A673 (cell line): Measurements from ENCODE around the gene MDM4. TPM values are rescaled to one million over a fixed set of nuclear protein-coding genes. Genes with fewer than 3 reads are reported as not detected.
"Not testable (repeated sequence)": the region's sequence is repeated elsewhere in the genome, so short reads cannot be mapped to it uniquely, and the experiment has no call there.

Experiments used
- BruUV-seq: library from RNA; stranded (reverse); fragments of 400-500 nt; replicated peaks from 2 replicates; lab custom pipeline; 2021; lab: Mats Ljungman, UMichigan
- CTCF ChIA-PET: fragments of 300-600 bp; sonication (Branson Sonifier 250); formaldehyde crosslinking; loops from one replicate; lab custom pipeline; 2022; ENCODE audit warnings: antibody characterized with exemption; lab: Charles Lee
- POLR2A ChIA-PET: fragments of 300-600 bp; sonication (Branson Sonifier 250); formaldehyde crosslinking; loops from one replicate; lab custom pipeline; 2022; ENCODE audit warnings: antibody characterized with exemption; ENCODE audit not compliant: low non-redundant PET; lab: Charles Lee
- DNase-seq: peaks from one replicate; pipeline ENCODE4 v3.0.0-alpha.2; 2015; ENCODE audit warnings: low spot score
- H3K27ac ChIP-seq: fragments of 200-600 bp; sonication (generic); 2 replicates; pipeline ENCODE4 v1.5.1; 2016; ENCODE audit warnings: mixed run types, low read depth, mild to moderate bottlenecking, mixed read lengths, antibody characterized with exemption, low read length; ENCODE audit not compliant: poor library complexity, severe bottlenecking
- H3K27me3 ChIP-seq: fragments of 200-600 bp; sonication (generic); replicated peaks from 2 replicates; pipeline ENCODE4 v1.6.1; 2017; ENCODE audit warnings: mixed run types, low read depth, mild to moderate bottlenecking, mixed read lengths, antibody characterized with exemption, low read length; ENCODE audit not compliant: insufficient read depth, poor library complexity
- H3K36me3 ChIP-seq: fragments of 200-600 bp; sonication (generic); 2 replicates; pipeline ENCODE4 v1.6.1; 2016; ENCODE audit warnings: mixed run types, mild to moderate bottlenecking, mixed read lengths, antibody characterized with exemption, low read length; ENCODE audit not compliant: insufficient read depth, poor library complexity, severe bottlenecking
- H3K4me1 ChIP-seq: fragments of 200-600 bp; sonication (generic); 2 replicates; pipeline ENCODE4 v1.6.1; 2017; ENCODE audit warnings: mixed run types, mild to moderate bottlenecking, mixed read lengths, antibody characterized with exemption, low read length; ENCODE audit not compliant: insufficient read depth, poor library complexity, severe bottlenecking
- H3K4me3 ChIP-seq: fragments of 200-600 bp; sonication (generic); 2 replicates; pipeline ENCODE4 v1.5.1; 2016; ENCODE audit warnings: low read depth, mixed run types, mild to moderate bottlenecking, mixed read lengths, low read length; ENCODE audit not compliant: poor library complexity, severe bottlenecking
- H3K9me3 ChIP-seq: fragments of 200-600 bp; sonication (generic); 2 replicates; pipeline ENCODE4 v1.6.1; 2016; ENCODE audit warnings: mixed run types, low read depth, mild to moderate bottlenecking, mixed read lengths, antibody characterized with exemption, low read length; ENCODE audit not compliant: poor library complexity, severe bottlenecking
- EZH2 ChIP-seq: fragments of 200-600 bp; sonication (generic); IDR thresholded peaks from 2 replicates; pipeline ENCODE4 v1.6.1; 2017; ENCODE audit warnings: borderline replicate concordance, low read depth, mild to moderate bottlenecking, mixed read lengths, antibody characterized with exemption, low read length; ENCODE audit not compliant: poor library complexity, severe bottlenecking
- intact Hi-C: fragments of 100-400 bp; cut with micrococcal nuclease; formaldehyde crosslinking; loops from one replicate; pipeline ENCODE4 v1.10.0; 2022; ENCODE audit not compliant: unreplicated experiment
- total RNA-seq: library from RNA; stranded (reverse); gene quantifications from 2 replicates; pipeline ENCODE4 v1.2.3, GENCODE V29; 2021
- TF ChIP-seq, protein P1 (sequence below): fragments of 300-800, 200-600 bp; sonication (generic); conservative IDR thresholded peaks from 2 replicates; pipeline ENCODE4 v1.5.1; 2017; ENCODE audit warnings: low read depth, mild to moderate bottlenecking, antibody characterized with exemption, low read length, moderate library complexity, mixed read lengths

The MDM4 gene
- total RNA-seq, 1 experiment from 2014 or later, result 71.3 TPM

GRCh38 chr1:204513117-204513716 lies 3.0 kb upstream of the MDM4 start:
- DNase-seq, result peak; percentile 95
- Histone ChIP-seq H3K27me3 (peaks cover 4% of the 10 kb centered on the region), H3K27ac (peak overlapping the region; percentile 37), H3K9me3 (no peaks in the 10 kb centered on the region), H3K4me1 (peaks cover 6% of the 10 kb centered on the region), H3K36me3 (peaks cover 7% of the 10 kb centered on the region), H3K4me3 (no peak overlapping the region)
- intact Hi-C loops, result no loop called here
- TF ChIP-seq EZH2, result no peak
- TF ChIP-seq, protein P1, sequence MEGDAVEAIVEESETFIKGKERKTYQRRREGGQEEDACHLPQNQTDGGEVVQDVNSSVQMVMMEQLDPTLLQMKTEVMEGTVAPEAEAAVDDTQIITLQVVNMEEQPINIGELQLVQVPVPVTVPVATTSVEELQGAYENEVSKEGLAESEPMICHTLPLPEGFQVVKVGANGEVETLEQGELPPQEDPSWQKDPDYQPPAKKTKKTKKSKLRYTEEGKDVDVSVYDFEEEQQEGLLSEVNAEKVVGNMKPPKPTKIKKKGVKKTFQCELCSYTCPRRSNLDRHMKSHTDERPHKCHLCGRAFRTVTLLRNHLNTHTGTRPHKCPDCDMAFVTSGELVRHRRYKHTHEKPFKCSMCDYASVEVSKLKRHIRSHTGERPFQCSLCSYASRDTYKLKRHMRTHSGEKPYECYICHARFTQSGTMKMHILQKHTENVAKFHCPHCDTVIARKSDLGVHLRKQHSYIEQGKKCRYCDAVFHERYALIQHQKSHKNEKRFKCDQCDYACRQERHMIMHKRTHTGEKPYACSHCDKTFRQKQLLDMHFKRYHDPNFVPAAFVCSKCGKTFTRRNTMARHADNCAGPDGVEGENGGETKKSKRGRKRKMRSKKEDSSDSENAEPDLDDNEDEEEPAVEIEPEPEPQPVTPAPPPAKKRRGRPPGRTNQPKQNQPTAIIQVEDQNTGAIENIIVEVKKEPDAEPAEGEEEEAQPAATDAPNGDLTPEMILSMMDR, result no peak
- POLR2A ChIA-PET, result interaction anchor here (0.6 to 0.7 kb wide), 2 partner anchors 54 to 810 kb away, joined by 7 to 8 read pairs; no protein-coding TSS in a partner anchor
- BruUV-seq, result no TSS peak
- CTCF ChIA-PET, result interaction anchor here (0.6 kb wide), 3 partner anchors 10 to 99 kb away, joined by 3 to 6 read pairs (median 4); no protein-coding TSS in a partner anchor

- no peak for TF ChIP-seq EZH2
- TF ChIP-seq, protein P1, result no peak
- BruUV-seq, result no TSS peak
- no peak overlapping the region for H3K4me3 ChIP-seq
- no peak overlapping the region for H3K27ac ChIP-seq
- no peaks in the 10 kb centered on the region for H3K9me3 ChIP-seq
- intact Hi-C loops, result no loop called here
- ChIA-PET POLR2A (interaction anchor here (0.6 kb wide), 1 partner anchor 21 kb away, joined by 3 read pairs; no protein-coding TSS in a partner anchor), CTCF (no interaction called here)
- peaks cover 12% of the 10 kb centered on the region for H3K36me3 ChIP-seq
- peaks cover 4% of the 10 kb centered on the region for H3K27me3 ChIP-seq
- peaks cover 6% of the 10 kb centered on the region for H3K4me1 ChIP-seq
- no peak for DNase-seq
Observed at GRCh38 chr1:204514828-204515227, 1.4 kb upstream of the MDM4 start.

- BruUV-seq, DNase-seq, H3K27ac ChIP-seq, H3K27me3 ChIP-seq, H3K9me3 ChIP-seq, H3K4me1 ChIP-seq, POLR2A ChIA-PET, intact Hi-C loops, CTCF ChIA-PET: not testable (repeated sequence)
- H3K36me3 ChIP-seq, result peaks cover 13% of the 10 kb centered on the region
- peak overlapping the region; percentile 60 for H3K4me3 ChIP-seq
Observed at GRCh38 chr1:204517382-204517781, 1.2 kb downstream of the MDM4 start.
